ENCODE measurements around the gene AMOTL2.

The AMOTL2 gene

GRCh38 chr3:134374105-134374790 lies at the start of gene AMOTL2:
Gene AMOTL2 (minus strand): TSS chr3:134374447. CDS start chr3:134371433, 3,014 bp downstream.
- no peak for DNase-seq (ENCODE audit: low read depth)

GRCh38 chr3:134423153-134423552 lies 48.9 kb upstream of the AMOTL2 start:
- no peak for DNase-seq (ENCODE audit: low read depth)

DNA sequence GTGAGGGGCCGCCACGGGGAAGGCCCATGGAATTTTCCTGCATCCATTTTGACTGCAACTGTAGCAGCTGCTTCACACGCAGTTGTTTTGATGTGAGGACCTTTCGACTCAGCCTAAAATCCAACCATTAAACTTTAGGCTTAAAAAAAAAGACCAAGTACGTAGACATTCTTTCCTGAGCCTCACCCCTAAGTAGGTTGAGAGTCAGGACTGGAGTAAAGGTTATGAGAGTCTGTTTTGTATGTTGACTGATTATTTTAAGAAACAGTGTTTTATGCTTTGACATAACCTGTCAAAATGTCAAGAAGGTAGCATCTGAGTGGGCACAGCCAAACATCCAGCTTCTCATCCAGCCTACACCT lies 45.7 kb upstream of the AMOTL2 start:
- DNase-seq (ENCODE audit: low read depth), result no peak

DNA sequence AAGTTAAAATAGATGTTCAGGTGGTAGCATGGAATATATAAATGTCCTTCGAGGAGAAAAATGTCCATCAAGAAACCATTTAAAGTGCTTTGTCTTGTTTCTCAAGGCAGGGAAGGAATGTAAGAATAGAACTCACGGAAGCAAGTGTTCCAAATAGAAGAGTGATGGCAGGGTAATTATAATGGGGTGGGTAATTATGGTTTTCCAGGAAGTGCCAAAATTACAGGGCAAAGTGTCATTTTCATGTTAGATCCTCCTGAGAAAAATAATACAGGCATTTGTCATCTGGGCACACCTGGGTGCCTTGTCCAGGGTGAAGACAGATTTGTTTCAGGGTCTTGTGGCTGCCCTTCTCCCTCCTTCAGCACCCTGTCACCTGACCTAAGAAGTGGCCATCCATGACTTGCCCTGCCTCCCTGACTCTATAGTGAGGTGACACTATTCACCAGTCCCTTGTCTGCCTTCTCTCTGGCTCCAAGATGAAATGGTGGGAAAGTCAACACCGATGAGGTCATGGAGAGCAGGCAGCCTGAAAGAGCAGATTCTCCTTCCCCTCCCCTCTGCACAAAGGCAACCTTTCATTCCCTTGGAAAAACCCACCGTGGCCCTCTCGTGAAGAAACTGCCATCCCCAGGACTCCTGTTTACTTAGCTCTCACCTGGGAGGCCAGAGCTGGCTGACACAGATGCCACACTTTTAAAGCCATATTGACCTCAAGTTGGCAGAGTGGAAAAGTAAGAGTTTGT lies 45.1 kb upstream of the AMOTL2 start:
- DNase-seq (ENCODE audit: low read depth), result no peak

DNA sequence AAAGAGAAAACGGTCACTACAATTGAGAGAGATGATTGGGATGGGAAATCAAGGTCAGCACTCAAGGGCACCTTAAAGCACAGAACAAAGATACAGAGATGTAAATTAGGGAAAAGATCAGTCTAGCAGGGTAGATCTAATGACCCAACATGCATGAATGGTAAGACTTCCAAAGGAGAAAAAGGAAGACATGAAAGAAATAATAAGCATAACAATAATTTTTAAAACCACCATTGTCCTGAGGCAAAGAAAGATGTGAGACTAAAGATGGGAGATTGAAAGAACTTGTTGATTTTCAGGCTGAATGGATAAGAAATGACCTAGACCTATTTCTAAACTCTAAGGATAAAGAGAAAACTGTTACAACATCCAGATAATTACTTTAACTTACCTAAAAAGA lies 34.8 kb upstream of the AMOTL2 start:
- DNase-seq (ENCODE audit: low read depth), result no peak

DNA sequence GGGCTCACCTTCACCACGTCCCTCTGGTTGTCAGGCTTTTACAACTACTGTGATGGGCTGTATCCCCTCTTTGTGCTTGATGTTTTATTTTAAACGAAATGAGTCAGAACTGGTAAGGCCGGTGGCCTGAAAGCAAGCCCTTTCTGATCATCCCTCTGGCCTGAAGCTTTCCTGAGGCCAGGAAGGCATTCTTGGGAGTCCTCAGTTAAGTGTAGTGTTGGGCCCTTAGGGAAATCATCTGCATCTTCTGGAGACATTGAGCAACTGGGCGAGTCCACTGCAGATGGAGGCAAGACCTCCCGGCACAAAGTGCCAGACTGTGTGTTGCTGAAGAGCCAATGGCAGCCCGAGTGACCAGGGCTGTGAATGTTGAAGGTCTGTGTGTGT lies 33.0 kb upstream of the AMOTL2 start:
- DNase-seq (ENCODE audit: low read depth), result no peak

- DNase-seq (ENCODE audit: low read depth), result no peak
Observed at GRCh38 chr3:134406331-134407238, 32.3 kb upstream of the AMOTL2 start.

- no peak for DNase-seq (ENCODE audit: low read depth)
Observed at GRCh38 chr3:134404366-134404885, 30.2 kb upstream of the AMOTL2 start.

DNA sequence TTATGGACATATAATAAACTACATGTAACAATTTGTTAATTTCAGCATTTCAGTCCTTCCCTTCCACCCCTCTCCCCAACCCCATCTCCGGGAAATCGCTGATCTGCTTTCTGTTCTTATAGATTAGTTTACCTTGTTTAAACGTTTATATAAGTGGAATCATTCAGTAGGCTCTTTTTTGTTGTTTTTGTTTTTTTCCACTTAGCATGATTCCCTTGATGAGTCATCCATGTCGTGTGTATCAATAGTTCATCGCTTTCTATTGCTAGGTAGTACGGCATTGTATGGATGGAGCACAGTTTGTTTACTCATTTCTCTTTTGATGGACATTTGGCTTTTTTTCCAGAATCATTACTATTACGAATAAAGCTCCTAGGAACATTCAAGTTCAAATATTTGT lies 23.5 kb upstream of the AMOTL2 start:
- DNase-seq (ENCODE audit: low read depth), result no peak

DNA sequence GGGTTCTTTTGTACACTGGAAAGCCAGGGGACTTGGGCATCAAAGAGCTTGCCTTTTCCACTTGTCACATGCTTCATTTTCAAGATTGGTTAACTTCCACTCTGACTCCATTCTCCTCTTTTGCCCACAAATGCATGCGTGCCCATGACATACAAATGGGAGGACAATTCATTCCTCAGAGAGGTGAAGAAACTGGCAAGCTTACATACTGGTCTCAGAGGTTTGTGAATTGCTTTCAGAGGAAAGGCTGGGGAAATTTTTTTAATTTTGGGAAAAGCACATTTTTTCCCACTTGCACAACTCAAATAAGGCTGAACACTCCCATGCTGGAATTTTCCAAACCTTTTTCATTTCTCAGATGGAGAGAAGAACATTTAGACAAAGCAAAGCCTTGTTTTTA lies 20.9 kb upstream of the AMOTL2 start:
- no peak for DNase-seq (ENCODE audit: low read depth)

- DNase-seq (ENCODE audit: low read depth), result no peak
Observed at GRCh38 chr3:134394380-134394779, 20.1 kb upstream of the AMOTL2 start.

DNA sequence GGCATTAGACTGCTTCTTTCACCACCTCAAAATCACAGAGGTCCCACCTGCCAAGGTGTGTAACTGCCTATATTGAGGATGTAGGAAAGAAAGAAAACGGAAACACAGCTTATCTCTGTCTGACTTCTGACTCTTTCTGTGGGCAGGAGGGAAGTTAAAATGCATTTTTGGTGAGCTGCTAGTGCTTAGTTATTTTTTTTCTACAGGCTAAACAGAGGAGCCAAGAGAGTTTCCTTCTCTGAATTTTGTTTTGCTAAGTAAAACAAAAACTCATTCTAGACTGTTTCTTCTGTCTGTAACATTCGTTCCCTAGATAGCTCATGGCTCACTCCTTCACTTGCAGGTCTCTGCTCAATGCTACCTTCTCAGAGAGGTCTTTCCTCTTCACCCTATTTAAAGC lies 18.8 kb upstream of the AMOTL2 start:
- DNase-seq (ENCODE audit: low read depth), result no peak

DNA sequence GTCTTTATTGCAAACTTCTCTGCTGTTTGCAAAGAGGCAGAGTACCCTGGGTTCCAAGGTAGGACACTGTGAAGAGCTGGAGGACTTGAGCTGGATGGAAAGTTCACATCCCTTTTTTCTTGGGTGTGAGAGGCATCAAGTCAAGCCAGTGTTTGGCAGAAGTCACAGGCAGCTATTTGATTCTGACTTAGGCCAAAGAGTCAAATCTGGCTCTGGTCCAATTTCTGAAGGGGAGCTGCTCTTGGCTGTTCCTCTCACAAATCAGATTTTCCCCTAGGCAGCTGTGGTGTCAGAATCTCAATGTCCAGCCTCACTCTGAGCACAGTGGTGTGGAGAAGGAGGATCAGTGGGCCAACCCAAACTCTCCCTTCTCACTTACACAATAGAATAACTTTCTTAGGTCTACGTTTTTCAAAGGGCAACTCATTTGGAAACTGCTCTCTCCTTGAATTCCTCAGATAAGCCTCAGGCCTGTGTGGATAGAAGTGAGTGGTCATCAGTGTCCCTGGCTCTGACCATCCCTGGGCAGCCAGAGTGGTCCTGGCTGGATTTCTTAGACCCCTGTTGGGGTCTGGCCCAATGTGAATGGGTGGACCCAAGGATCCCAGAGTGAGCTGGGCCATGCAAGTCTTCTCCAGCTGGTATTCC lies 18.2 kb upstream of the AMOTL2 start:
- DNase-seq (ENCODE audit: low read depth), result no peak

- no peak for DNase-seq (ENCODE audit: low read depth)
Observed at GRCh38 chr3:134389865-134390264, 15.6 kb upstream of the AMOTL2 start.

GRCh38 chr3:134388788-134389485 lies 14.7 kb upstream of the AMOTL2 start:
- DNase-seq (ENCODE audit: low read depth), result no peak

DNA sequence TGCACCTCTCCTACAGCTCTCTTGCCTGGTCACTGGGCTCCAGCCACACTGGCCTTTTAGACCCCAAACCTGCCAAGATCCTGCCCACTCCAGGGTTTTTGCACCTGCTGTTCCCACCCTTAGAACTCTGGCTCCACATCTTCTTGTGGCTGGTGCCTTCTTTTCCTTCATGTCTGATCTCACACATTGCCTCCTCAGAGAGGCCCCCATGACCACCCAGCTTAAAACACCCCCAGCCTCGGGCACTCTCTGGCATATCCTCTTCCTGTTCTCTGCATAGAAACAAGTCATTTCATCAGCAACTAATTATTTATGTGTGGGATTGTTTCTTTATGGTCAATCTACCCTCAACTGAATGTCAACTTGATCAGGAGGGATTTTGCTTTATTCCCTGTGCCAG lies 14.0 kb upstream of the AMOTL2 start:
- no peak for DNase-seq (ENCODE audit: low read depth)

DNA sequence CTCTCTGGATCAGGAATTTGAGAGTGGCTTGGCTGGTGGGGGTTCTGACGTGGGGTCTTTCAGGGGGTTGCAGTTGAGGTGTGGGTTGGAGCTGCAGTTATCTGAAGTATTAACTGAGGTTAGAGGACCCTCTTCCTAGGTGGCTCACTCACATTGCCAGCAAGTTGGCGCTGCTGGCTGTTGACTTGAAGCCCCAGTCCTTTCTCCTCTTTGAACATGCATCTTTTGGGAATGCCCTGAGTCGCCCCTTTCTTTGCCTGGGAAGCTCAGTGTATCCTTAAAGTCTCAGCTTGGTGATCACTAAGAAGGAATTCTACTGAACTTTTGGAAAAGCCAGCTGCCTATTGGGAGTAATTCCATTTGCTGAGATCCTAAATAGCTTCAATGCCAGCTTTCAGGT lies 13.0 kb upstream of the AMOTL2 start:
- no peak for DNase-seq (ENCODE audit: low read depth)

DNA sequence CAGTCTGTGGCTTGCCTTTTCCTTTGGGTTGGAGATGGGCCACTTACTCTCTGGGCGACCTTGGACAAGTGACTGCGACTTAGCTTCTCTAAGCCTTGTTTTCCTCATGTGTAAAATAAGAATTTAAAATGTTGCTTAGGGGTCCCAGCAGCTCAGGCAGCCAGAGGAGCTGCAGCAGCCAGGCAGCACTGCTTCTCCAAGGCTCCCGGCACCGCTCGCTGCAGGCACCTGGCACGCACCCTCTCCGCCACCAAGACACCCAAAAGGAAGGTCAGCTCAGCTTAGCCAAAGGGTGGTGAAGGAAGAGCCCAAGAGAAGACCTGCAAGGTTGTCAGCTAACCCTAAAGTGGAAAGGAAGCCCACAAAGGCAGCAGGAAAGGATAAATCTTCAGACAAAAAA lies 10.7 kb upstream of the AMOTL2 start:
- DNase-seq (ENCODE audit: low read depth), result no peak

- DNase-seq (ENCODE audit: low read depth), result no peak
Observed at GRCh38 chr3:134381831-134382442, 7.7 kb upstream of the AMOTL2 start.

DNA sequence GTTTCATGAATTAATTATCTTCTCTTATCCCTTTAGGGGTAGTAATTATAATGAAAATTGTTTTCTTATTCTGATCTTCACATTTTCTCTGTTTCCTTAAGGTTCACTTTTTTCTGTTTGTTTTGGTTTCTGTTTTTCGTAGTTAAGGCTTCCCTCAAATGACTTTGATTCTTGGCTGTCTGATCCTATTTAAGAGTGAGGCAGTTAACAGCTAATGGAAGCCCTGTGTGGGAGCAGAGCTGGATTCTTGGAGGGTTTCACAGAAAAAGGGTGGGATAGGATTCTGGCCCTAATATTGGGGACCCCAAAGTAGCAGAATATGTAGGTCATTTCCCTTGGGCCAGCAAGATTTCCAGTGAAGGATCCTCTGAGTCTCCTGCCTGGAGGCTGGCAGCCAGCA lies 6.8 kb upstream of the AMOTL2 start:
- DNase-seq (ENCODE audit: low read depth), result no peak

DNA sequence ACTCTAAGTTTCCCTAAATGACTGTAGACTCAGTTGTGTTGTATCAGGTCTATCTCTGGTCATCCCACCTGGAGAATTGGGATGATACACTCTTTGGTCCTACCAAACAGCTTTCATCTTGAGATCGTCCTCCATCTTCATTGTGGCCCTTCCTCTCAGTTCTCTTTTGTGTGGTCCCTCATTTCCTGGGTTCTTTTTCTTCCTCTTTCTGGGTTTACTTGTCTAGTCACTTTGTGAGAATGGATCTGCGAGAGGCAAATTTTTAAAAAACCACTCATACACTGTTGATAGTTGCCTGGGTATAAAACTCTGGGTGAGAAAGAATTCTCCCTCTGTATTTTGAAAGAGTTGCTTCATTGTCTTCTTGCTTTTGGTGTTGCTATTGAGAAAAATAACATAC lies 6.0 kb upstream of the AMOTL2 start:
- DNase-seq (ENCODE audit: low read depth), result no peak
